MM.1S (cell line): ENCODE measurements around the gene MMS19.

Source experiments
- EZH2 ChIP-seq: fragments of 300-600 bp; sonication (generic); optimal IDR thresholded peaks from 2 replicates; pipeline ENCODE3; 2017; ENCODE audit warnings: low read depth, mild to moderate bottlenecking, antibody characterized with exemption, low read length, mixed read lengths
- TF ChIP-seq, protein P1 (sequence below): fragments of 300-600 bp; sonication (generic); IDR thresholded peaks from 2 replicates; pipeline ENCODE4 v1.5.1; 2016; ENCODE audit warnings: antibody characterized with exemption, low read length, mixed read lengths

DNA sequence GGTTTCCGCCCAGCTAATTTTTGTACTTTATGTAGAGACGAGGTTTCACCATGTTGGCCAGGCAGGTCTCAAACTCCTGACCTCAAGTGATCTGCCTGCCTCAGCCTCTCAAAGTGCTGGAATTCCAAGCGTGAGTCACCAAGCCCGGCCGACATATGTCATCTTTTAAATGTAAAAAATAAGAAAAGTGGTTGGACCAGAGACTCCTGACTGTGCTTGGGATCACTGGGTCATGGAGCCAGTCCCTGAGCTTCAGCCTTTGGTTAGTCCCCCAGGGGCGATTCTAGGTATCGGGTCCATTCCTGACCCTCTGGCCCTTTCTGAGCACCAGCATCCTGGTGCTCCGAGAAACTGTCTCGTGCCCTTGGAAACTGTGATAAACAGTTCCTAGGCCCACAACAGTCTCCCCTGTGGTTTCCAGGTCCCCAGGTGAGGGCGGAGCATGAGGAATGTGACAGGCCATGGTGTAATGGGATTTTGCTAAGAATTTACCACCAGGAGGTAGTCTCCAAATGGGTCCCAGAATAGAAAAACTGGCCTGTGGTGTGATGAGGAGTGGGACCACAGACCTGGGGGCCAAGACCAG is 33.3 kb upstream of the MMS19 start:
- TF ChIP-seq, protein P1, sequence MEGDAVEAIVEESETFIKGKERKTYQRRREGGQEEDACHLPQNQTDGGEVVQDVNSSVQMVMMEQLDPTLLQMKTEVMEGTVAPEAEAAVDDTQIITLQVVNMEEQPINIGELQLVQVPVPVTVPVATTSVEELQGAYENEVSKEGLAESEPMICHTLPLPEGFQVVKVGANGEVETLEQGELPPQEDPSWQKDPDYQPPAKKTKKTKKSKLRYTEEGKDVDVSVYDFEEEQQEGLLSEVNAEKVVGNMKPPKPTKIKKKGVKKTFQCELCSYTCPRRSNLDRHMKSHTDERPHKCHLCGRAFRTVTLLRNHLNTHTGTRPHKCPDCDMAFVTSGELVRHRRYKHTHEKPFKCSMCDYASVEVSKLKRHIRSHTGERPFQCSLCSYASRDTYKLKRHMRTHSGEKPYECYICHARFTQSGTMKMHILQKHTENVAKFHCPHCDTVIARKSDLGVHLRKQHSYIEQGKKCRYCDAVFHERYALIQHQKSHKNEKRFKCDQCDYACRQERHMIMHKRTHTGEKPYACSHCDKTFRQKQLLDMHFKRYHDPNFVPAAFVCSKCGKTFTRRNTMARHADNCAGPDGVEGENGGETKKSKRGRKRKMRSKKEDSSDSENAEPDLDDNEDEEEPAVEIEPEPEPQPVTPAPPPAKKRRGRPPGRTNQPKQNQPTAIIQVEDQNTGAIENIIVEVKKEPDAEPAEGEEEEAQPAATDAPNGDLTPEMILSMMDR = no peak
- no peak for TF ChIP-seq EZH2
